ENCODE measurements around the gene BAHCC1. TPM values are rescaled to one million over a fixed set of nuclear protein-coding genes. Genes with fewer than 3 reads are reported as not detected.

BAHCC1 gene
- total RNA-seq, 1 donor from 2014 or later = 74.3 TPM

GRCh38 chr17:81391293-81391935 is 3.8 kb upstream of the BAHCC1 start:
- H3K9me3 Mint-ChIP-seq = no peaks in the 10 kb centered on the region
- H3K4me3 Mint-ChIP-seq = peak overlapping the region; percentile 89
- peaks cover 34% of the 10 kb centered on the region for H3K4me1 Mint-ChIP-seq (ENCODE audit: unreplicated experiment)
- no peak for DNase-seq (ENCODE audit: extremely low spot score, unreplicated experiment)
- peak overlapping the region; percentile 92 for H3K27ac Mint-ChIP-seq
- H3K36me3 Mint-ChIP-seq = peaks cover 8% of the 10 kb centered on the region
- no peak for TF ChIP-seq CTCF (conservative IDR thresholded peaks at IDR 0.05)
- H3K27me3 Mint-ChIP-seq = peaks cover 7% of the 10 kb centered on the region

- peaks cover 8% of the 10 kb centered on the region for H3K36me3 Mint-ChIP-seq
- no peak for DNase-seq (ENCODE audit: extremely low spot score, unreplicated experiment)
- no peak for TF ChIP-seq CTCF (conservative IDR thresholded peaks at IDR 0.05)
- H3K4me1 Mint-ChIP-seq (ENCODE audit: unreplicated experiment) = peaks cover 34% of the 10 kb centered on the region
- H3K4me3 Mint-ChIP-seq = peak overlapping the region; percentile 89
- no peaks in the 10 kb centered on the region for H3K9me3 Mint-ChIP-seq
- peaks cover 7% of the 10 kb centered on the region for H3K27me3 Mint-ChIP-seq
- H3K27ac Mint-ChIP-seq = peak overlapping the region; percentile 92
Measured at GRCh38 chr17:81391936-81392908, 3.0 kb upstream of the BAHCC1 start.

GRCh38 chr17:81392909-81393654 is 2.2 kb upstream of the BAHCC1 start:
- H3K4me1 Mint-ChIP-seq (ENCODE audit: unreplicated experiment) = peaks cover 39% of the 10 kb centered on the region
- H3K27ac Mint-ChIP-seq = peak overlapping the region; percentile 92
- peaks cover 7% of the 10 kb centered on the region for H3K27me3 Mint-ChIP-seq
- no peaks in the 10 kb centered on the region for H3K9me3 Mint-ChIP-seq
- no peak for DNase-seq (ENCODE audit: extremely low spot score, unreplicated experiment)
- peak overlapping the region; percentile 89 for H3K4me3 Mint-ChIP-seq
- H3K36me3 Mint-ChIP-seq = peaks cover 8% of the 10 kb centered on the region
- TF ChIP-seq CTCF (conservative IDR thresholded peaks at IDR 0.05) = no peak

GRCh38 chr17:81393684-81394376 is 1.4 kb upstream of the BAHCC1 start:
- Mint-ChIP-seq H3K4me3 (peak overlapping the region; percentile 97), H3K9me3 (no peaks in the 10 kb centered on the region), H3K27me3 (peaks cover 8% of the 10 kb centered on the region), H3K27ac (peak overlapping the region; percentile 99), H3K4me1 (ENCODE audit: unreplicated experiment) (peaks cover 39% of the 10 kb centered on the region), H3K36me3 (peaks cover 10% of the 10 kb centered on the region)
- DNase-seq (ENCODE audit: extremely low spot score, unreplicated experiment) = peak; percentile 100
- TF ChIP-seq CTCF (conservative IDR thresholded peaks at IDR 0.05) = peak; percentile 55

- Mint-ChIP-seq H3K27ac (peak overlapping the region; percentile 99), H3K9me3 (no peaks in the 10 kb centered on the region), H3K4me1 (ENCODE audit: unreplicated experiment) (peaks cover 39% of the 10 kb centered on the region), H3K36me3 (peaks cover 12% of the 10 kb centered on the region), H3K4me3 (peak overlapping the region; percentile 97), H3K27me3 (peaks cover 10% of the 10 kb centered on the region)
- DNase-seq (ENCODE audit: extremely low spot score, unreplicated experiment) = no peak
- TF ChIP-seq CTCF (conservative IDR thresholded peaks at IDR 0.05) = no peak
Measured at GRCh38 chr17:81394377-81394920, 808 bp upstream of the BAHCC1 start.
